ENCODE data around the gene ITGAL. TPM values are rescaled to one million over a fixed set of nuclear protein-coding genes. Genes with fewer than 3 reads are reported as not detected.
A peak's percentile ranks its signal among the peaks of the same experiment; 100 is the strongest.

ITGAL gene
- total RNA-seq, 1 experiment from 2014 or later: 0.57 TPM

DNA sequence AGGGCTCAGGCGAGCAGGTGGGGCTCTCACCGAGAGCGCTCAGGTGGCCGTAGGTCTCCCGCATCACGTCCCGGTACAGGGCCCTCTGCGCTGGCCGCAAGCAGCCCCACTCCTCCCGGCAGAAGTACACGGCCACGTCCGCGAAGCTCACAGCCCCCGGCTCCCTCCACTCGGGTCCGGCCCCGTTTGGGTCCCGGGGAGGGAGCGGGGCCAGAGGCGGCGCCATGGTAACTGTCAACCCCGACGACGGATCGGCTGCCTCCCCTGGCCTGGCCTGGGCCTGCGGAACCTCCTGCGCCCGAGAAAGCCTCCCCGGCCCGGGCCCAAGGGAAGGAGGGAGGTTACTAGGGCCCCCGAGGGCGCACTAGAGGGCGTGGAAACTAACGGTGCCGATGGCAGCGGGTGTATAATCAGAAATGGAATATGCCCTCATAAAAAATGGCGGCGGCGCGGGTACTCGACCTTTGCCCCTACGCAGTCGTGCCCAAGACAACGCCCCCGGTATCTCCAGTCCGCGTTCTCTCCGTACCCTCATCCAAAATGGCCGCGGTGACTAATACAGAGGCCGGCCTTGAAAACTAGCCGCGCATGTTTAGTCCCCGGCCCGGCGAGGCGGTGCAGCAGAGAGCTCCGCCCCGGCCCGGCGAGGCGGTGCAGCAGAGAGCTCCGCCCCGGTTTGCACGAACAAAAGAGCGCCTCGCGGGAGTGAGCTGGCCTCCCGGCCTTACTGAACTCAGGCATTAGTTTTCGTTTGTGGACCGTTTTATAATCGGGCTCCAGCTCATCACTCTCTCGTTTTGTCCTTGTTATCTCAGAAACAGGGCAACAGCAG is 85.6 kb downstream of the ITGAL start, which contains the start of gene ZNF764:
ZNF764 (minus strand) TSS at position 418 of the 832 bp plus-strand sequence; CDS start at position 226, 192 bp downstream.
- H3K36me3 ChIP-seq (ENCODE audit: control insufficient read depth, insufficient read depth, low read length): peaks cover 2% of the 10 kb centered on the region
- Mint-ChIP-seq H3K4me1 (ENCODE audit: low read depth, unreplicated experiment) (peaks cover 6% of the 10 kb centered on the region), H3K27me3 (ENCODE audit: insufficient read depth, unreplicated experiment) (no peaks in the 10 kb centered on the region), H3K4me3 (ENCODE audit: unreplicated experiment) (peak within 1 kb of the TSS; percentile 78), H3K9me3 (ENCODE audit: unreplicated experiment) (no peaks in the 10 kb centered on the region), H3K27ac (ENCODE audit: unreplicated experiment) (peak within 1 kb of the TSS; percentile 53), H3K36me3 (ENCODE audit: insufficient read depth, unreplicated experiment) (peaks cover 18% of the 10 kb centered on the region)
- H3K9me3 ChIP-seq: no peaks in the 10 kb centered on the region
- POLR2A ChIA-PET: interaction anchor here (0.6 to 1.5 kb wide), 12 partner anchors 9 to 187 kb away, joined by 3 to 20 read pairs (median 4); partner anchors contain the start of genes DCTPP1, PRR14, ZNF688 and ZNF747
- TF ChIP-seq, protein P1, sequence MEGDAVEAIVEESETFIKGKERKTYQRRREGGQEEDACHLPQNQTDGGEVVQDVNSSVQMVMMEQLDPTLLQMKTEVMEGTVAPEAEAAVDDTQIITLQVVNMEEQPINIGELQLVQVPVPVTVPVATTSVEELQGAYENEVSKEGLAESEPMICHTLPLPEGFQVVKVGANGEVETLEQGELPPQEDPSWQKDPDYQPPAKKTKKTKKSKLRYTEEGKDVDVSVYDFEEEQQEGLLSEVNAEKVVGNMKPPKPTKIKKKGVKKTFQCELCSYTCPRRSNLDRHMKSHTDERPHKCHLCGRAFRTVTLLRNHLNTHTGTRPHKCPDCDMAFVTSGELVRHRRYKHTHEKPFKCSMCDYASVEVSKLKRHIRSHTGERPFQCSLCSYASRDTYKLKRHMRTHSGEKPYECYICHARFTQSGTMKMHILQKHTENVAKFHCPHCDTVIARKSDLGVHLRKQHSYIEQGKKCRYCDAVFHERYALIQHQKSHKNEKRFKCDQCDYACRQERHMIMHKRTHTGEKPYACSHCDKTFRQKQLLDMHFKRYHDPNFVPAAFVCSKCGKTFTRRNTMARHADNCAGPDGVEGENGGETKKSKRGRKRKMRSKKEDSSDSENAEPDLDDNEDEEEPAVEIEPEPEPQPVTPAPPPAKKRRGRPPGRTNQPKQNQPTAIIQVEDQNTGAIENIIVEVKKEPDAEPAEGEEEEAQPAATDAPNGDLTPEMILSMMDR (IDR thresholded peaks at IDR 0.05; ENCODE audit: insufficient read depth in 1 of 2, low read depth in 1 of 2, low read length in 1 of 2, severe bottlenecking in 1 of 2, unreplicated experiment in 1 of 2): no peak
- peak; percentile 96 to 97 for DNase-seq
- peak within 1 kb of the TSS; percentile 72 for H3K4me3 ChIP-seq (ENCODE audit: low read depth, low read length)
- H3K27me3 ChIP-seq (replicated peaks; ENCODE audit: control insufficient read depth, insufficient read depth, low read length): no peaks in the 10 kb centered on the region
- CTCF ChIA-PET: interaction anchor here (0.9 to 2.2 kb wide), 7 partner anchors 10 to 128 kb away, joined by 4 to 32 read pairs (median 6); partner anchors contain the start of genes DCTPP1, ZNF688, ZNF689 and ZNF747
- BruUV-seq (replicated peaks): no TSS peak
- intact Hi-C loops (cut with micrococcal nuclease; ENCODE audit: unreplicated experiment): loop anchor here (2.0 kb wide), 2 partner anchors 15 to 23 kb away; partner anchors contain the start of gene ZNF747
- H3K4me1 ChIP-seq: peaks cover 5% of the 10 kb centered on the region; the same call in 1 of the 2 replicates

DNA sequence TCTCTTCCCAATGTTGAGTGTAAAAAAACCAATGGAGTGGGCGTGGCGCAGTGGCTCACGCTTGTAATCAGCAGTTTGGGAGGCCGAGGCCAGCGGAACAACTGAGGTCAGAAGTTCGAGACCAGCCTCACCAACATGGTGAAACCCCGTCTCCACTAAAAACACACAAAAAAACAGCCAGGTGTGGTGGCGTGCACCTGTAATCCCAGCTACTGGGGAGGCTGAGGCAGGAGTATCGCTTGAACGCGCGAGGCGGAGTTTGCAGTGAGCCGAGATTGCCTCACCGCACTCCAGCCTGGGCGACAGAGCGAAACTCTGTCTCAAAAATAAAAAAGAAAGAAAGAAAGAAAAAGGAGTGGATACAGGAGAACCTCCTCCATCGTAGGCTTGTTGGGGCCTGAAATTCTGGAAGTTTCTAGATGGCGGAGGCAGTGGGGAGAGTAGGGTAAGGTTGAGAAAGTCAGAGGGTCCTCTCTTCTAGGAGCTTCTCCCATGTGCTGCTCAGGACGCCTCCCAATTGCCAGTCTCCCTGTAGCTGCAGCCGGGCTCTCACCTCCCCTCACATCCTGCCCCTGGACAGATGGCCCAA is 86.3 kb downstream of the ITGAL start:
- H3K4me1 ChIP-seq: peaks cover 5% of the 10 kb centered on the region; the same call in 1 of the 2 replicates
- CTCF ChIA-PET: interaction anchor here (0.6 to 2.2 kb wide), 8 partner anchors 9 to 129 kb away, joined by 3 to 32 read pairs (median 6); partner anchors contain the start of genes DCTPP1, ZNF688, ZNF689 and ZNF747
- intact Hi-C loops (cut with micrococcal nuclease; ENCODE audit: unreplicated experiment): loop anchor here (2.0 kb wide), 2 partner anchors 14 to 24 kb away; partner anchors contain the start of gene ZNF747
- DNase-seq: no peak
- H3K36me3 ChIP-seq (ENCODE audit: control insufficient read depth, insufficient read depth, low read length): peaks cover 2% of the 10 kb centered on the region
- H3K9me3 ChIP-seq: no peaks in the 10 kb centered on the region
- no peak overlapping the region for H3K4me3 ChIP-seq (ENCODE audit: low read depth, low read length)
- Mint-ChIP-seq H3K4me1 (ENCODE audit: low read depth, unreplicated experiment) (peaks cover 6% of the 10 kb centered on the region), H3K27me3 (ENCODE audit: insufficient read depth, unreplicated experiment) (no peaks in the 10 kb centered on the region), H3K36me3 (ENCODE audit: insufficient read depth, unreplicated experiment) (peaks cover 11% of the 10 kb centered on the region), H3K4me3 (ENCODE audit: unreplicated experiment) (peak overlapping the region; percentile 78), H3K27ac (ENCODE audit: unreplicated experiment) (peak overlapping the region; percentile 53), H3K9me3 (ENCODE audit: unreplicated experiment) (no peaks in the 10 kb centered on the region)
- H3K27me3 ChIP-seq (replicated peaks; ENCODE audit: control insufficient read depth, insufficient read depth, low read length): no peaks in the 10 kb centered on the region
- TF ChIP-seq, protein P1 (IDR thresholded peaks at IDR 0.05; ENCODE audit: insufficient read depth in 1 of 2, low read depth in 1 of 2, low read length in 1 of 2, severe bottlenecking in 1 of 2, unreplicated experiment in 1 of 2): no peak
- POLR2A ChIA-PET: interaction anchor here (0.6 to 1.5 kb wide), 9 partner anchors 10 to 188 kb away, joined by 3 to 20 read pairs (median 4); partner anchors contain the start of genes DCTPP1, PRR14, ZNF688 and ZNF747
- BruUV-seq (replicated peaks): TSS peak; percentile 82

DNA sequence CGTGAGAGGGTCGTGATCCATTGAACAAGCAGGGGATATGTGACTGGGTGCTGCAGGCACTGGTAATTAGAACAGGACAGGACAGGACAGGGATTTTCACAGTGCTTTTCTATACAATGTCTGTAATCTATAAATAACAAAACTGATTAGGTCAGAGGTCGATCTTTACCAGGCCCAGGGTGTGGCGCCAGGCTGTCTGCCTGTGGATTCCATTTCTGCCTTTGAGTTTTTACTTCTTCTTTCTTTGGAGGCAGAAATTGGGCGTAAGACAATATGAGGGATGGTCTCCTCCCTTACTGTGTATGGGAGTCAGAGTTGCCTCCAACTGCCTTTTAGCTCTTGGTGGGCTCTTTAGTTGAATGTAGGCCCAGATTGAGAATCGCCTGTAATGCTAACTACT is 87.1 kb downstream of the ITGAL start:
- no peaks in the 10 kb centered on the region for H3K27me3 ChIP-seq (replicated peaks; ENCODE audit: control insufficient read depth, insufficient read depth, low read length)
- POLR2A ChIA-PET: no interaction called here
- CTCF ChIA-PET: interaction anchor here (0.6 kb wide), 1 partner anchor 24 kb away, joined by 3 read pairs; no protein-coding TSS in a partner anchor
- no peak for DNase-seq
- peak overlapping the region; percentile 78 for H3K4me3 Mint-ChIP-seq (ENCODE audit: unreplicated experiment)
- H3K36me3 ChIP-seq (ENCODE audit: control insufficient read depth, insufficient read depth, low read length): peaks cover 2% of the 10 kb centered on the region
- H3K4me3 ChIP-seq (ENCODE audit: low read depth, low read length): no peak overlapping the region
- no TSS peak for BruUV-seq (replicated peaks)
- intact Hi-C loops (cut with micrococcal nuclease; ENCODE audit: unreplicated experiment): loop anchor here (2.0 kb wide), 2 partner anchors 13 to 25 kb away; partner anchors contain the start of gene ZNF747
- TF ChIP-seq, protein P1 (IDR thresholded peaks at IDR 0.05; ENCODE audit: insufficient read depth in 1 of 2, low read depth in 1 of 2, low read length in 1 of 2, severe bottlenecking in 1 of 2, unreplicated experiment in 1 of 2): no peak
- no peaks in the 10 kb centered on the region for H3K9me3 Mint-ChIP-seq (ENCODE audit: unreplicated experiment)
- peaks cover 5% of the 10 kb centered on the region; the same call in 1 of the 2 replicates for H3K4me1 ChIP-seq
- peaks cover 5% of the 10 kb centered on the region for H3K36me3 Mint-ChIP-seq (ENCODE audit: insufficient read depth, unreplicated experiment)
- H3K9me3 ChIP-seq: no peaks in the 10 kb centered on the region
- peaks cover 6% of the 10 kb centered on the region for H3K4me1 Mint-ChIP-seq (ENCODE audit: low read depth, unreplicated experiment)
- H3K27ac Mint-ChIP-seq (ENCODE audit: unreplicated experiment): peak overlapping the region; percentile 53
- no peaks in the 10 kb centered on the region for H3K27me3 Mint-ChIP-seq (ENCODE audit: insufficient read depth, unreplicated experiment)
